Measurements from ENCODE around the gene EEA1.

The EEA1 gene

DNA sequence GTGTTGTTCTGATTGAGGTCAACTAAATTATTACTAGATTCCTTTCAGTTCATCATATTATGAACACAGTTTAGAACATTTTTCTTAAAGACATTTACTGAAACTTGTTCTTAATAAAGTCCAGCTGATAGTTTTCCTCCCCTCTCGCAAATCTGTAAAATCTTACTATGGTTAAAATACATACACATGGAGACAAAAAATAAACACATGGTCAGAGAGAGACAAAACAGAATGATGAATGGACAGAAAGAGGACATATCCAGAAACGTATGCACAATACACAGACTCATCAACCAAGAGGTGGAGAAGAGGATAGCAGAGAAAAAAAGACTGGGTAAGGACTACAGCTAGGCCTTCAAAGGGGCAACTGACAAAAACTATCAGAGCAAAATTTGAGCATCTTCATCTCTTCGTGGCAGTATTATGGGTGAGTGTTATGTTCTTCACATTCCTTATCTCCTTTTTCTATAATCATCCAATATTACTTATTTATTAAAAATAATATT lies 38.4 kb downstream of the EEA1 start:
- DNase-seq (ENCODE audit: low read depth, low spot score): no peak

DNA sequence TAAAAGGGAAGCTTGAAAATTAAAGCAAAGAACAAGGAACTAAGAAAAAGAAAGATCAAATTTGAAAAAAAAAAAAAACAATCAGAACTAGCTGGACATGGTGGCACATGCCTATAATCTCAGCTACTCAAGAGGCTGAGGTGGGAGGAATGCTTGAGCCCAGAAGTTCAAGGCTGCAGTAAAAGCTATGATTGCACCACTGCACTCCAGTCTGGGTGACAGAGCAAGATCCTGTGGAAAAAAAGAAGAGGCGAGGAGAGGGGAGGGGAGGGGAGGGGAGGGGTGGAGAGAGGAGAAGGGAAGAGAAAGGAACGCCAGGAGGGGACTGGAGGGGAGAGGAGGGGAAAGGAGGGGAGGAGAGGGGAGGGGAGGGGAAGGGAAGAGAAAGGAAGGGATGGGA lies 43.0 kb downstream of the EEA1 start:
- no peak for DNase-seq (ENCODE audit: low read depth, low spot score)

DNA sequence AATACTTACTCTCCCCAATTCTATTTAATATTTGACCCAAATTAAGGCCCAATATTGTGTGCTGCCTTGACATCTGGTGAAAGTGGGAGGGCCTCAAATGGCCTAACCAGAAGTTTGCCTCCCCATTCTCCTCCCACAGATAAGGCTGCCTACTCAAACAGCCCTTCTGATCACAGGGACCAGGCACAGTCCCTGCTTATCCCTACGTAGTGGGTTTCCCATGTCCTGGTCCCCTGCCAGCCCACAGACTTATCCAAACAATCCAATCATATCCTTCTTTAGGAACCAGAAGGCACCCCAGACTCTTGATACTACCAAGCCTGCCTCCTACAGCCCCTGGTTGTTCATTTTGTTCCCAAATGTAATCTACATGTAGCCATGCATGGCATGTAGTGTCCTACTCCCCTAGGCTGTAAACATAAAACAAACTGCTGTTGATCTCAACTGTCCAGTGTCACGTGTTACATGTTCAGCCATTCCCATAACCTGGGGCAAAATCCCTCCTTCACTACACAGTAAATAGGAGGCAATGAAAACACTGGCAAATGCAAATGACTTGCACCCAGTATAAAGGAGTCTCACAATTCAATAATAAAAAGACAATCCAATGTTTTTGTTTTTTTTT lies 49.3 kb downstream of the EEA1 start:
- no peak for DNase-seq (ENCODE audit: low read depth, low spot score)

DNA sequence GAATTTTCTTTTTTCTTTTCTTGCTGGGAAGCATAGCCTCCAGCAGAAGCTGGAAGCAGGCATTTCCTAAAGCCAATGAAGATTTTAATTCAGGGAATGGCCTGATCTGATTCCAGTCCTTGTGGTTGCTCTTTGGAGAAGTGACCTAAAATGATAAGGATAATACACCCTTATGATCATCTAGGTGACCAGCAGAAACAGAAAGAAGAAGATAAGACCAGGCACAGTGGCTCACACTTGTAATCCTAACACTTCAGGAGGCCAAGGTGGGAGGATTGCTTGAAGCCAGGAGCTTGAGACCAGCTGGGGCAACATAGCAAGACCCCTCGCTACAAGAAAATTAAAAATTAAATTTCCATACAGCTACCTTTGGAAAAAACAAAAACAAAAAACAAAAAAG lies 51.2 kb downstream of the EEA1 start:
- no peak for DNase-seq (ENCODE audit: low read depth, low spot score)

DNA sequence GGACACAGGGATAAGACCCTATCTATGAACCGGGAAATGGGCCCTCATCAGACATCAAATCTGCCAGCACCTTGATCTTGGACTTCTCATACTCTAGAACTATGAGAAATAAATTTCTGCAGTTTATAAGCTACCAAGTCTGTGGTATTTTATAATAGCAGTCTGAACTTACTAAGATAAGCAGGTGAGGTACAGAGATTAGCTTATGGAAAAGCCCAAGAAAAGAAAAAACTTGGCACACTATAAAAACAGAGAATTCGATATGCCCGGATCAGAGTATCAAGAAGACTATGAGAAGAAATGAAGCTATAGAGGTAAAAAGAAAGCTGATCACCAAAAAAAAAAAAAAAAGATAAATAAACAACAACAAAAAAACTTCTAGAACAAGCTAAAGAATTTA lies 52.6 kb downstream of the EEA1 start:
- DNase-seq (ENCODE audit: low read depth, low spot score): no peak

DNA sequence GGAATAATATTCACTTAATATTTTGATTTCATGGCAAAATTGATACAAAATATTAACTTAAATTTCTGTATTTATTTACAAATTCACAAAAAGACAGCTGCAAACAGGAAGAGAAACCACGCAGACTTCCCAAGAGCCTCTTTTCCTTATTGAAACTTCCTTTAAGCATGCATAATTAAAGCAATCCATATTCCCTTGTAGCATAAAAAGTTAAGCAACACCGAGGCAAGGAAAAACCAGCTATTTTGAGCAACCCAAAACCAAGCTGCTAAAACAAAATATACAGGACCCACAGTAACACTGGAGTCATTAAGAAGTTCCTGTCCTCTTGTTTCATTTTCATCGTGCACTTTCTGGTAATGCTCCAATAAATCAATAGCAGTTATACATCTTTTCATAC lies 58.0 kb downstream of the EEA1 start:
- no peak for DNase-seq (ENCODE audit: low read depth, low spot score)

DNA sequence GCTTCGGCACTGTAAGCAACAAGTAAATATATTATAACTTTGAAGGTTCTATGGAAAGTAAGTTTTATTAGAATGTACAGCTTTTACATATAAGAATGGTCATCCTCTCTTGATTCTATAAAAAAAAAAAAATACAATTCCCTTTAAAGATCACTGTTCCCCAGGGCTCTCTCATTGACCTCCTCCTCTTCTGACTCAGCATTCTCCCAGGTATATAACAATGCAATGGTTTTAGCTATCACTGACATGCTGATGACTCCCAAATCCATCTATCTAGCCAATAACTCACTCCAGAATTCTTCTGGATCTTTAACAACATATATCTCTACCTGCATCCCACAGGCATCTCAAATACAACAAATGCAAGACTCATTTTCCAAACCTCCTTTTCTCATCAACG lies 62.7 kb downstream of the EEA1 start:
- no peak for DNase-seq (ENCODE audit: low read depth, low spot score)

DNA sequence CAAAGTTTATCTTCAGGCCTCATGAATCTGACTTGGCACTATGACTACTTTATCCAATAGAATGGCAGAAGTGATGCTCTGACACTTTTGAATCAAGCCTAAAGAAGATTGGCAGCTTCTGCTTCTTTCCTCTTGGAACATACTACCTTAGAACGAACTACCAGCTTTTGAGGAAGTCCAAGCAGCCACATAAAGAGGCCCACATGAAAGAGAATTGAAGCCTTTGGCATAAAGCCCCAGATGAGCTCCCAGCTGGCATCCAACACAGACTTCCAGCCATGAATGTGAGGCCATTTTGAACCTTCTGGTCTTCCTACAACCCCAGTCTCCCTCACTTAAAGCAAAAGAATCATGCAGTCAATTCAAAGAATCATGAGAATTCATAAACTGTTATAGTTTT lies 65.8 kb downstream of the EEA1 start:
- DNase-seq (ENCODE audit: low read depth, low spot score): no peak

DNA sequence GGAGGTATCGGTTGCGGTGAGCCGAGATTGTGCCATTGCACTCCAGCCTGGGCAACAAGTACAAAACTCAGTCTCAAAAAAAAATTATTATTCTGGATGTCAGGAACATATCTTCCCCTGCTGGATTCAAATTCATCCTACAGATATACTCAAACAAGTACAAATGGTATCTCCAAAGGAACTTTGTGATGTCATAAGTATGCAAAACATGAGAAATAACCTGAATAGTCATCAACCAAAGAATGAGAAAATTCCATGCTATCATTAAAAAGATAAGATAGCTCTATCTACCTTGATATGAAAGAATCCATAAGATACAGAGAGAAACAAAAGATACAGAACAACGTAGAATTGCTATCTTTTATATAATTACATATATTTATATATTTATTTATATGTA lies 67.7 kb downstream of the EEA1 start:
- no peak for DNase-seq (ENCODE audit: low read depth, low spot score)

DNA sequence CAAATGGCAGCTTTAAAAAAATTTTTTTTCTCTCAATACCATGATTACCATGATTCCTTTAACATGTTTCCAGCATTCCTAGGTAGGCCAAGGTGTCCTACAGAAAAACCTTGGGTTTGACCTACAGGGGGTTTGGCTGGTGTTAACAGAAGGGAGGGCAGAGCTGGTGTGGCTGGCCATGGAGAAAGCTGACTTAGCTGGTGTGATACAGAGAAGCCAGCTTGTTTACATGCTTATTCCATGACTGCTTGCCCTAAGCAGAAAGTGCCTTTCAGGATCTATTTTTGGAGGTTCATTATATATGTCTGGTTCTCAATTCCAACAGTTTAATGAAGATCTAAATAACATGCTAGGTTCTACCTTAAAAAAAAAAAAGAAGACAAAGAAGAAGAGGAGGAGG lies 68.6 kb downstream of the EEA1 start:
- DNase-seq (ENCODE audit: low read depth, low spot score): no peak

DNA sequence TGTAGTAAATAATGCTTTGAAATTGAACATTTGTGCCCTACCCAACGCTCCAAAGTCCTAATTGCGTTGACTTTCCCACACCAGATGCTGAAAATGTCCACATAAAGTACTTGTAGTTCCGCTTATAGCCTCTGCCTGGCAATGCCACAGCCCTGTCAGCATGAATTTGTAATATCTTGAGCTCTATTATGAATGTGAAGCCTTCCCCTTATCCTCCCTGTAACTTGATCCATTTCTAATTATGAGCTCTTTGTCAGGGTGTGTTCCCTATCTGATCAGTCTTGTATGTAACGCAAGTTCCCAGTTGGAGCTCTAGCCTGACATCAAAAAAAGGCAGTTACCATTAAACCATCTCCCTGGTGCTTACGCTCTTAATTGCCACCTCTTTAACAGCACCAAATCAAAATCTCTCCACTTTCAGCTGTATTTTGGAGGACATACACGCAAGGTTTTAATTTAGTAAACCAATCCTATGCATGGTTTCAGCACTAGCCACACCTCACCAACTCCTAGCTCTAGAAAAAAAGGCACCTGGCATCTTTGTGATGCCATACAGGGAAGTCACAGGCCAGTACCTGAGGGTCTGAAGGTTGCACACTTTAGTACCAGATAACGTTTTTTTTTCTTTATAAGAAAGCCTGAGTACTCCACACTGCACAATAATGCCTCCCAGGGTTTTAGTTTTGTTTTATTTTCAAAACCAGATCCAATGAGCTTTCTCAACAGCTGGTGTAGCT lies 69.3 kb downstream of the EEA1 start:
- no peak for DNase-seq (ENCODE audit: low read depth, low spot score)

DNA sequence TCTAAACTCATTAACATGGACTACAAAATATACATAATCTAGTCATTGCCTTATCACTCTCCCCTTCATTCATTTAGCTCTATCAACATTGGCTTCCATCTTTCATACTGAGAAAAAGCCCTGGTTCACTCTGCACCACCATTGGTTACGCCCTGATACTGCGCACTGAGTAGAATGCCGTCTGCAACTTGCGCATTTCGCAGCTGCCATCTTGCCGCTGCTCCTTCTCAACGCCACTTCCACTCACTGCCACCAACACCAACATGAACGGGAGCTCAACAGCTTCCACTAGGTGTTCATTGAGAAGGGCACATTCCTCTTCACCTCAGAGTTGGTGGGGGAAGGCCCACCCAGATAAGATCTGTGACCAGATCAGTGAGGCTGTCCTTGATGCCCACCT lies 71.3 kb downstream of the EEA1 start:
- no peak for DNase-seq (ENCODE audit: low read depth, low spot score)

DNA sequence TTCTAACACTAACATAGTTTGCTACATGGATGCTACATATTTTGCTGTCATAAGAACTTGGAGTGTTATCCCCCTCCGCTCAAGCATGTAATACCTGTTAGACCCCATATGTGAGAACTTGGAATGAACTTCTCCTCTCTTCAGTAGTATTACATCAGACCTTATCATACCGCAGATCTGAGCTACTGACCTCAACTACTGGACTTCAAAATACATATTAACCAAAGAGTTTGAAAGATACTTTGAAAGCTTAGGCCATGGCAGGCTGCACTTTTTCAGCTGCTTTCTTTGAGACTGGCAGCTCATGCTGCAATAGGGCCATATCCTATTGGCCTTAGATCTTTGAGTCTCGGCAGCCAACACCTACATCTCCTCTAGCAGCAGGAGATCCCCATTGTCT lies 74.8 kb downstream of the EEA1 start:
- DNase-seq (ENCODE audit: low read depth, low spot score): no peak

DNA sequence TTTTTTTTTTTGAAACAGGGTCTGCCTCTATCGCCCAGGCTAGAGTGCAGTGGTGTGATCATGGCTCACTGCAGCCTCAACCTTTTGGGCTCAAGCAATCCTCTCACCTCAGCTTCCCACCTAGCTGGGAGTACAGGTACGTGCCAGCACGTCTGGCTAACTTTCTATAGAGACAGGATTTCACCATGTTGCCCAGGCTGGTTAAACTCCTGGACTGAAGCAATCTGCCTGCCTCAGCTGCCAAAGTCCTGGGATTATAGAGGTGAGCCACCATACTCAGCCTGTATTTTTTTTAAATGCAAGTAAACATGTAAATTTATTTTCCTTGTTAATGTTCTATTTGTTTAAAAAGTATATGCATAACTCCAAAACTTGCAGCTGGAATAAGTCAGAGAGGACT lies 80.4 kb downstream of the EEA1 start:
- no peak for DNase-seq (ENCODE audit: low read depth, low spot score)

DNA sequence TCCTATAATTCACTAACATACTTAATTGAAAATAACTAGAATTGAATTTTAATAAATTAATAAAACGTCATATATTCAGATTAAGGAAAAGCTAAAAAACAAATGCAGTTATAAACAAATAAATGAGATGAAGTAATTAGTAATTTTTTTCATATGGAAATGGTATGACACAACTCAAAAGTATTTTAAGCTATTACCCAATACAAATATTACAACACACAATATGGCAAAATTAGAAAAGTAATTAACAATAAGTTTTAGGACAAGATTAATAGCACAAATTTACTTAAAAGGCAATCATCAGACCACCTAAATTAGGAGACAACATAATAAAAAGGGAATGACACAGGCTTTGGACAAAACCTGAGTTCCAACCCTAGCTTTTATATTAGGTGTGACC lies 81.7 kb downstream of the EEA1 start:
- DNase-seq (ENCODE audit: low read depth, low spot score): no peak

DNA sequence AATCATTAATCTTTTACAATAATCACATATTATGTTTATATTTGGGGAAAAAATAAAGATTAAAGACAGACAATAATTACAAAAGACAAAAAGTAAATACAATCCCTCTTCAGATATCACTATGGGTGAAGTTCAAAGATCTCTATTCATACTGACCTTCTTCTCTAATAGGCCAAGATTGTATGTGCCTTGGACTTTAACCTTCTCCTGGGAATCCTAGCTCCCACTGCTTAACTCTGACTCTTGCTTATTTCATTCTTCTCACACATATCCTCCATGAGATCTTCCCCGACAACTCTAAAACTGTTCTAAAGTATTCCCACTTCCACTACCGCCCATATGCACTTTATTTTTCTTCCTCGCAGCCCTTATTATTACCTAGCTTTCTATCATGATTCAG lies 83.8 kb downstream of the EEA1 start:
- no peak for DNase-seq (ENCODE audit: low read depth, low spot score)

DNA sequence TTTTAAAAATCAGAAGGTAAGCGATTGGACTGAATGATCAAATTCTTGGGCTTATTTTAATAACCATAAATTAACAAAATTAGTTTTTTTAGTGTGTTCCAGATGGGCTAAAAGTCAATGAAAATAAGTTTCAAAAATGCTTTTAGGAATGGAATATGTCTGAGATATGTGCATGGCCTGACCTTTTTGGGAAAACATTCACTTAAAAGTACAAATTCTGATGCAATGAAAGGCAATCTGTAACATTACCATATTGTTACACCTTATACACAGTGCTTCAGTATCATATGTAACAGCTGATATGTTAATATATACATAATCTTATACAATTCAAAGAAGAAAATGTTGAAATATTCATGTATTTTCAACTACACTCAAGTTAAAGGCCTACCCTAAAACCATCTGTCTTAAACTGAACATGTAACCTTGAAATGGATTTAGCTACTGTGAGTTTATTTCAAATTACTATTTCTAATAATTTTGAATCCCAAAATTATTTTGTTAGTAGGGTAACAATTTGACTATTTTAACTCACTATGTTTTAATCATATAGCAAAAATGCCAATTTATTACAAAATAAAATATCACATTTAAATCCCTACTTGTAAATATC lies 84.8 kb downstream of the EEA1 start:
- DNase-seq (ENCODE audit: low read depth, low spot score): no peak

DNA sequence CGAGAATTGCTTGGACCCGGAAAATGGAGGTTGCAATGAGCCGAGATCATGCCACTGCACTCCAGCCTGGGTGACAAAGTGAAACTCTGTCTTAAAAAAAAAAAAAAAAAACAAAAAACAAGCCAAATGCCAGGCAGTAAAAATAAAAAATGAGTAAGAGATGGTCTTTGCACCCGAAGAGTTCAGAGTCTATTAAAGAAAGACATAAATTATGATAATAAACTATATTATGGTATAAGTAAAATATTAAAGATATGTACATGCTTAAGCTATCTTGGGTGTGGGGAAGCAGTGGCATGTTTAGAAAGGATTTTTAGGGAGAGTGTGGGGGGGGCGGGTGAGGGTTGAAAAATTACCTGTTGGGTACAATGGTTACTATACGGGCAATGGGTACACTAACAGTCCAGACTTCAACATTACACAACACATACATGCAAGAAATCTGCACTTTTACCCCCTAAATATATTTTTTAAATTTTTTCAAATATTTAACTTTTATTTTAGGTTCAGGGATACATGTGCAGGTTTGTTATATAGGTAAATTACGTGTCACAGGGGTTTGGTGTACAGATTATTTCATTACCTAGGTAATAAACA lies 99.3 kb downstream of the EEA1 start:
- DNase-seq (ENCODE audit: low read depth, low spot score): no peak

DNA sequence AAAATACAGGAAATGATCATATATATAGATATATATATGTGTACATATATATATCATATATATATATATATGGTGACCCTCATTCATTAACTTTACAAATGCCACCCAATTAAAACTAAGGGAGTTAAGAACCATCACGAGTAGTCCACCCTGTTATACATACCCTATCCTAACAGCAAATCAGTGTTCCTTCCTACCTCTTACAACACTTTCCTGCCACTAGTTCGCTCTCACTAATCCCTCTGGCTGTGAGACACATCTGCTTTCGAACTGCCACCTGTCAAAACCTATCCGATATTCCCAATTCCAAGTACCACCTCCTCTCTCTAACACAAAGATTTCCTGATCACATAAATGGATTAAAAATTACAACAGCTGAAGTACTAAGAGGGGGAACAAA lies 100.5 kb downstream of the EEA1 start:
- no peak for DNase-seq (ENCODE audit: low read depth, low spot score)

DNA sequence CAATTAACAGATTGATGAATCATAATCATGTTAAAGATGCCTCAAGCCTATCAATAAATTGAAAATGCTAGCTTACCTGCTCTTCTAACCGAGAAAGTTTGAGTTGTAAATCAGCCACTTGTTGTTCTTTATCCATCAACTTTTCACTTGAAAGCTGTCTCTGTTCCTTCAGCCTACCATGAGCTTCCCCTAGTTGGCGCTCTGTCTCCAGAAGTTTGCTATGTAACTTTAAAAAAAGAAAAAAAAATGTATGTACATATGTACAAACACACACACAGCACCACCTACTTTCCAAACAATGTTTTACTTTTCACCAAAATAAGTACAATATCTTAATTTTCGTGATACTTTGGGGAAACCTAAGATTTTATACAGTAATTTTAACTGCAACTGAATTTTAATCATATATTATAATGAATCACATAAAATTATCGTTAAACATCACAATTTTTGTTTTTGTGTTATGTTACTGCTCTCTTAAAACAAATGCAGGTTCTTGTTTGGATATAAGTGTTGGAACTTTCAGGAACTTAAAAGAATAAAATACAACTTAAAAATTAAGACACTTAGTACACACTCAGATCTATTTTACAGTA lies 101.2 kb downstream of the EEA1 start:
- no peak for DNase-seq (ENCODE audit: low read depth, low spot score)

DNA sequence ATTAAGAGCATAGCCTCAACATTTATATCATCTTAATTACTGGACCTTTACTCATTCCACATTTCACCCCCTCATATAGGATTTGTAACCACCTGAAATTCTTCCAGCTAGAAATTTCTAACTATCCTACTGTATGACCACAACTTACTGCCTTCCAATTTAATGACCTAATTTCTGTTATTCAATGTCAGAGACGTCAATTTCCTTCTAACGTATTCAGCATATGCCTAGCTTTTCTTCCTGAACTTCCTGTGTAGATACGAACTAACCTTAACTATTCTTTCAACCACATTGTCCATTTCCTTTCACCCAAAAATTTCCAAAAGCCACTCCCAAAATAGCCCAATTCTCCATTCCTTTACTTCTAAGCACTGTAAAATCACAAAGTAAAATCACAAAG lies 108.0 kb downstream of the EEA1 start:
- DNase-seq (ENCODE audit: low read depth, low spot score): no peak

DNA sequence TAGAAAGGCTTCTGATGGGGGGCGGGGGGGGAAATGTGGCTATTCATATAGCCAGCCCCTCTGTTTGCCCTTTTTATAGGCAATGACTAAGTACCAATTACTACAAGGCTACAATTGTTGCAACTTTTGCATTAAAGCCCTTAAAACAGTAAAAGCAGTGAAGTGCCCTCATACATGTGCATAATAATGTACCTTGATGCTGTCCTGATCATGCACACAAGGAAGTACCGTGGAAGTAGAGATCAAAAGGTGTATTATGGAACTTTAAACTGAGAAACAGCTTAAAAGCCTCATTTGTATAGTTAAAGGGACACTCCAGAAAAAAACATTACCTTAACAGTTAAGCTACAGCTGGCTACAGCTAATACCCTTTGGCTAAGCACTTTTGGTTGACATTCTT lies 114.5 kb downstream of the EEA1 start:
- no peak for DNase-seq (ENCODE audit: low read depth, low spot score)
